Measurements from ENCODE around the gene MFRP. TPM values are rescaled to one million over a fixed set of nuclear protein-coding genes. Genes with fewer than 3 reads are reported as not detected.

Gene MFRP
- total RNA-seq, 1 donor from 2014 or later = not detected

DNA sequence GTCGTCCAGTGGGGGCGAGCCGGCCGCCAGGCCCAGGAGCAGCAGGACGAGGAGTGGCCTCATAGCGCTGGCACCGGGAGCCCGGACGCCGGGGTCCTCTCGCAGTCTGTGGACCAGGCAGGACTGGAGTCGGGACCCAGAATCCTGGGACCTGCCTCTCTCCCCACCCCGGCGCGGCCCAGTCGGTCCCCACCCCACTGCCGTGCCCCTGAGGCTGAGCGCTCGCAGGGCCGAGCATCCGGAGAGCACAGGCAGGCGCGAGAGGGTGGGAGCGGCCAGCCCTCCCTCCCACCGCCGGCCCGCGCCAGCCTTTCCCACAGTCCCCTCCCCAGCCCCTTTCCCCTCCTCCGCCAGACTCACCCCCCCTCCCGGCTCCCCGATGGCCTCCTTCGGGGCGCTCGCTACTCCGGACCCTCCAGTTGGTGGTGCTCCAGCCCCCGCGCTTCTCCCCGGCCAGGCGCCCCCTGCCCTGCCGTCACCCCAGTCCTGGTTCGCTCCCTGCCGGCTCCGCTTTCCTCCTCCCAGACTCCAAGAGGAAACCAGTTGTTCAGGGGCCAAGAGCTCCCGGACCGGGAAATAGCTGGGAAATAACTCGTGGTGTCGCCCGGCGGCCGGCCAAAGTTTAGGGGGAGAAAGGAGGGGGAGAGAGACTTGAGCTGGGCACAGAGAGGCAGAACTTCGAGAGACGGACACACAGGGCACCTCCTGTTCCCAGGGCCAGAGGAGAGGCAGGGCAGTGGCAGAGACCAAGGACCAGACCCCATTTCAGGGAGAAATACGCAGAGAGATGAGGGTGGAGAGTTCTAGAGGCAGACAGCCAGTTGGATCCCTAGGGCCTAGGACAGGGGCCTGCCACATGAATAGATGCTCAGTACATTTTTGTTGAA, 5.9 kb downstream of the MFRP start, which contains the start of gene C1QTNF5:
C1QTNF5 (minus strand) TSS at position 549 of the 887 bp plus-strand sequence; CDS start at position 63, 486 bp downstream.
- Mint-ChIP-seq H3K4me3 (ENCODE audit: unreplicated experiment) (peak within 1 kb of the TSS; percentile 70), H3K27ac (ENCODE audit: unreplicated experiment) (peak within 1 kb of the TSS; percentile 82), H3K4me1 (ENCODE audit: low read depth) (peaks cover 46% of the 10 kb centered on the region), H3K36me3 (ENCODE audit: low read depth) (no peaks in the 10 kb centered on the region), H3K27me3 (ENCODE audit: low read depth) (peaks cover 11% of the 10 kb centered on the region), H3K9me3 (ENCODE audit: low read depth) (no peaks in the 10 kb centered on the region)
- TF ChIP-seq, protein P1, sequence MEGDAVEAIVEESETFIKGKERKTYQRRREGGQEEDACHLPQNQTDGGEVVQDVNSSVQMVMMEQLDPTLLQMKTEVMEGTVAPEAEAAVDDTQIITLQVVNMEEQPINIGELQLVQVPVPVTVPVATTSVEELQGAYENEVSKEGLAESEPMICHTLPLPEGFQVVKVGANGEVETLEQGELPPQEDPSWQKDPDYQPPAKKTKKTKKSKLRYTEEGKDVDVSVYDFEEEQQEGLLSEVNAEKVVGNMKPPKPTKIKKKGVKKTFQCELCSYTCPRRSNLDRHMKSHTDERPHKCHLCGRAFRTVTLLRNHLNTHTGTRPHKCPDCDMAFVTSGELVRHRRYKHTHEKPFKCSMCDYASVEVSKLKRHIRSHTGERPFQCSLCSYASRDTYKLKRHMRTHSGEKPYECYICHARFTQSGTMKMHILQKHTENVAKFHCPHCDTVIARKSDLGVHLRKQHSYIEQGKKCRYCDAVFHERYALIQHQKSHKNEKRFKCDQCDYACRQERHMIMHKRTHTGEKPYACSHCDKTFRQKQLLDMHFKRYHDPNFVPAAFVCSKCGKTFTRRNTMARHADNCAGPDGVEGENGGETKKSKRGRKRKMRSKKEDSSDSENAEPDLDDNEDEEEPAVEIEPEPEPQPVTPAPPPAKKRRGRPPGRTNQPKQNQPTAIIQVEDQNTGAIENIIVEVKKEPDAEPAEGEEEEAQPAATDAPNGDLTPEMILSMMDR (IDR thresholded peaks at IDR 0.05) = no peak
- DNase-seq (ENCODE audit: low spot score) = peak; percentile 84

DNA sequence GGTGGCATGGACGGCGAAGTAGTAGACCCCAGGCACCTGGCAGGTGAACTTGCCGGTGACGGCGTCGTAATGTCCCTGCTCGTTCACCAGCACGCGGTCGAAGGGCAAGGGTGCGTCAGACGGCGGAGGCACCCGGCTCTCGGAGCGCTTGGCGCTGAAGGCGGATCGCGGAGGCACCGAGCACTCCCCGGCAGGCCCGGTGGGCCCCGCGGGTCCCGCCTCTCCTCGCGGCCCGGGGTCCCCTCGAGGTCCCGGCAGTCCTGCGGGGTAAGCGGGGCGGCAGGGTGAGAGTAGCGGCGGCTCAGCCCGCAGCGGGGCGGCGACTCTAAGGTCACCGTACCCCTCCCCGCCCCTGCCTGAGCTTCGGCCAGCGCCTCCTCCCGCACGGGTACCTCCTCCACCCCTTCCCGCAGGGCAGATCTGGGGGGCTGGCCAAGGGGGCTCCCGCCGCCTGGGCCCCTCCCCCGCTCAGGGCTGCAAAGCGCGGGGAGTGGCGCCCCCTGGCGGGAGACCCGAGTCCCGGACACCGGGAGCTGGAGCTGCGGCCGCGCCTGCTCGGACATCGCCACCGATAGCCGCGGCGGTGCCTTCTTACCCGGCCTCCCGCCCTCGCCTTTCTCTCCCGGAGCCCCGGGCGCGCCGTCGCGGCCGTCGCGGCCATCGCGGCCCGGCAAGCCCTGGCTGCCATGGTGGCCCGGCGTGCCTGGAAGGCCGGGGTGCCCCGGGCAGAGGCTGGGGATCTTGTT, 6.7 kb downstream of the MFRP start:
- peaks cover 11% of the 10 kb centered on the region for H3K27me3 Mint-ChIP-seq (ENCODE audit: low read depth)
- peak overlapping the region; percentile 73 for H3K4me3 Mint-ChIP-seq (ENCODE audit: unreplicated experiment)
- no peaks in the 10 kb centered on the region for H3K9me3 Mint-ChIP-seq (ENCODE audit: low read depth)
- TF ChIP-seq, protein P1 (IDR thresholded peaks at IDR 0.05) = peak; percentile 100
- no peak overlapping the region for H3K27ac Mint-ChIP-seq (ENCODE audit: unreplicated experiment)
- no peaks in the 10 kb centered on the region for H3K36me3 Mint-ChIP-seq (ENCODE audit: low read depth)
- H3K4me1 Mint-ChIP-seq (ENCODE audit: low read depth) = peaks cover 54% of the 10 kb centered on the region
- DNase-seq (ENCODE audit: low spot score) = peak; percentile 94

- H3K4me1 Mint-ChIP-seq (ENCODE audit: low read depth) = peaks cover 56% of the 10 kb centered on the region
- no peaks in the 10 kb centered on the region for H3K9me3 Mint-ChIP-seq (ENCODE audit: low read depth)
- peak overlapping the region; percentile 89 for H3K27ac Mint-ChIP-seq (ENCODE audit: unreplicated experiment)
- H3K36me3 Mint-ChIP-seq (ENCODE audit: low read depth) = no peaks in the 10 kb centered on the region
- peak overlapping the region; percentile 73 for H3K4me3 Mint-ChIP-seq (ENCODE audit: unreplicated experiment)
- TF ChIP-seq, protein P1 (IDR thresholded peaks at IDR 0.05) = no peak
- DNase-seq (ENCODE audit: low spot score) = peak; percentile 37
- peaks cover 8% of the 10 kb centered on the region for H3K27me3 Mint-ChIP-seq (ENCODE audit: low read depth)
Measured at GRCh38 chr11:119338965-119339588, 7.4 kb downstream of the MFRP start.

DNA sequence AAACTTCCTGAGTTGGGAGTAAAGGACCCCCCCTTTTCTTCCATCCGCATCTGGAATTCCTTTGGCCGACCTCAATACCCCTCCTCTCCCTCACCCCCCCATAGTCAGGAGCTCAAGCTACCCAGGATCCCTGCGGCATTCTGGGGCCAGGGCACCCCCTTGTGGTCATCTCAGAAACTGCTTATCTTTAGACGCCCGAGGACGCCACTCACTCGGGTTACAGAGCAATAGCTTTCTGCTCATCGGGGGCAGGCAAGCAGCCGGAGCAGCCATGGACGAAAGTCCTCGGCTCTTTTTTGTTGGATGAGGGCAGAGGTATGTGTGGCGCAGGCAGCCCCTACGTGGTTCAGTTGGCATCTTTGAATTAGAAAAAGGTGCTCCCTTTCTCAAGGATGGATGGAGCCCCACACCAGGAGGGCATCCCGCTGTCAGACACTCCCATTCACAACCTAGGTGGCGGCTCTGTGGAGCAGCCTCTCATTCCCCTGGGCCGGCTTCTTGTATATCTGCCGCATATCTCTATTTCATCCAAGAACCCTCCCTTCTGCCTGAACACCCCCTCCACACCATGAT, 8.1 kb downstream of the MFRP start:
- no peaks in the 10 kb centered on the region for H3K9me3 Mint-ChIP-seq (ENCODE audit: low read depth)
- H3K4me3 Mint-ChIP-seq (ENCODE audit: unreplicated experiment) = peak overlapping the region; percentile 73
- TF ChIP-seq, protein P1 (IDR thresholded peaks at IDR 0.05) = peak; percentile 87
- H3K27ac Mint-ChIP-seq (ENCODE audit: unreplicated experiment) = peak overlapping the region; percentile 89
- peak; percentile 56 for DNase-seq (ENCODE audit: low spot score)
- peaks cover 59% of the 10 kb centered on the region for H3K4me1 Mint-ChIP-seq (ENCODE audit: low read depth)
- peaks cover 5% of the 10 kb centered on the region for H3K27me3 Mint-ChIP-seq (ENCODE audit: low read depth)
- no peaks in the 10 kb centered on the region for H3K36me3 Mint-ChIP-seq (ENCODE audit: low read depth)
